Stimulated activated CD4-positive, alpha-beta T cell treated with anti-CD3 and anti-CD28 coated beads, TNF-alpha, amount 100 ng/mL, for 4 hours (primary cell): ENCODE data around the gene ITPR2.

ENCODE experiments used
- DNase-seq, 3 experiments: peaks; one replicate each; pipeline ENCODE4 v3.0.0-alpha.2; 2020; ENCODE audit warnings: low read depth in 3 of 3

ITPR2 gene

DNA sequence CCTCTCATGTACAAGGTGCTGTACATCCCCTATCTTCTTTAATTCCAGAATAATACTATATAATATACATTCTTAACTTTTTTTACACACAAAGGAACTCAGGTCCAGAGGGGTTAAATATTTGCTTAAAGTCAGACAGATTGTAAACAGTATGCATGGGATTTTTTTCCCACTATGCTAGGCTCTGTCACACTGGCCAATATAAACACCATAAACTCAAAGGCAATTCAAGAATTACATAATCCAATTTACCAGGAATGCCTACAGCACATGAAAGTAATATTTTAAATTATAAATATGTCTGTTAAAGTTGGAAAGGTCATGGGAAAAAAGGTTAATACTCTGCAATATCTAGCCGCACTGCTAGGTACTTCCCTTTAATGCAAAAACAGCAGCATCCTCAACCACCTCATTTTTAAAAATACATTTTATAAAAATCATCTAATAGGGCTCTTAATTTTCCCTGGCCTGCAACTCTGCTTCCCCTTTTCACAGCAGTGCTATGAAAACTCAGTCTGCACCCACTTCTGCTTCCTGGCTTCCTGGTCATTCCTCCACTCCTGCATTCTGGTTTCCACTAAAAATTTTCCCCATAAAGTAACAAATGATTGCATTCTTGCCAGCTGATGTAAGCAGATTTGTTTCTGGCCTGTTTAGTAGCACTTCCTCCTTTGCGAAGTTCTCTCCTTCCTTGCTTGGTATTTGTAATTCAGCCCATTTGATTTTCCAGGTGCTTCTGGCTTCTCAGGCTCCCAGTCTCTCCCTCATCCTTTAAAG, 128.1 kb downstream of the ITPR2 start:
- DNase-seq, result no peak

DNA sequence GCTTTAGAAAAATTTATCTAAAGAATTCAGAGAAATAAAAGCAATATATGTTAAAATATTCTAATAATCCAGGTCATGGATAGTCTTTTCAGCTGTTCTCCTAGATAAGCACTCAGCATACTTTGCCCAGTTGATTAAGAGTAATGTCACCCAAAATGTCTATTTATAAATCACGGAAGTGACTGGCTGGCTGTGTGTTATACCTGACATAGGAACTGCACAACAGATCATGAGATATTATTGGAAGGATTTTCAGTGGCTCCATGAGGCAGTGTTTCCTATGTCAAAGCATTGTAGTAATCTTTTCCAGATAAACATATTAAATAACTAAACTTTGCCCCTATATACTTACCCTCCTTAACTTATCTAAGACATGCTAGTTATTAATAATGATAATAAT, 128.8 kb downstream of the ITPR2 start:
- DNase-seq, result no peak

GRCh38 chr12:26702741-26703140, 130.3 kb downstream of the ITPR2 start:
- DNase-seq, result no peak

- DNase-seq, result no peak
Measured at GRCh38 chr12:26701604-26702215, 131.3 kb downstream of the ITPR2 start.

- DNase-seq, result no peak
Measured at GRCh38 chr12:26700430-26700829, 132.6 kb downstream of the ITPR2 start.

GRCh38 chr12:26699237-26699636, 133.8 kb downstream of the ITPR2 start:
- no peak for DNase-seq

- no peak for DNase-seq
Measured at GRCh38 chr12:26698186-26698585, 134.8 kb downstream of the ITPR2 start.

DNA sequence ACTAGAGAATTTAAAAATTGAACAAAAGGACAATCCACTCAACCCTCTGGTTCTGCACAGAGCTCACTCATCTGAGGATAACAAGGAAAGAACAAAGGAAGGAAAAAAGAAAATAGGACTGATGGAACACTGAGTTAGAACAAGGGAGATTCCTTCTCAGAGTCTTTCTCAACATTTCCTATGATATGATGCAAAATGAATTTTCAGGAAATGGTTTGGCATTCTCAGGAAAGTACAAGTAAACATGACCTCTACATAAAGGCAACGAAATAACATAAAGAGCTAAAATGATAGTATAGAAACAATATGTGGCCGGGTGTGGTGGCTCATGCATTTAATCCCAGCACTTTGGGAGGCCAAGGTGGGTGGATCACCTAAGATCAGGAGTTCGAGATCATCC, 135.8 kb downstream of the ITPR2 start:
- no peak for DNase-seq

DNA sequence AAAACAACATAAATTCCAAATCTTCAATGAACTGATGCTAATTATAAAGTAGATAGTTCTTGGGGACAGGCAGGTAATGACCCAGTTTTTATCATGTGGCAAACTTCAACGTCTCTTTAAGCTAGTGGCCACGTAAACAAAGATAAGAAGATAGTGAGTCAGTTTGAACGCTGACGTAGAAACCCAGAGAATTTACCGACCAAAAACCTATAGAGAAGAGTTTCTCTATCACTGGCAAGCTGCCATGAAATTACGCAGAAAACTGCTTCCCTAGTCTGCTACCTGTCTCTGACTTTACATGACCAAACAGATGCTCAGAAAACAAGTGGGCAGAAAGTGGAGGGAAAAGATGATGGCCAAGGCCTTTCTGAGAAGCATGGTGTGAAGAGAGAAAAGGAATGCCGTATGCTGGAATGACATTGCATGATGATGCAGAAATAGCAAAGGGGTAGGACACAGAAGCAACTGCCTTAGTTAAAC, 136.3 kb downstream of the ITPR2 start:
- DNase-seq, result no peak

GRCh38 chr12:26696048-26696612, 136.9 kb downstream of the ITPR2 start:
- DNase-seq, result no peak

DNA sequence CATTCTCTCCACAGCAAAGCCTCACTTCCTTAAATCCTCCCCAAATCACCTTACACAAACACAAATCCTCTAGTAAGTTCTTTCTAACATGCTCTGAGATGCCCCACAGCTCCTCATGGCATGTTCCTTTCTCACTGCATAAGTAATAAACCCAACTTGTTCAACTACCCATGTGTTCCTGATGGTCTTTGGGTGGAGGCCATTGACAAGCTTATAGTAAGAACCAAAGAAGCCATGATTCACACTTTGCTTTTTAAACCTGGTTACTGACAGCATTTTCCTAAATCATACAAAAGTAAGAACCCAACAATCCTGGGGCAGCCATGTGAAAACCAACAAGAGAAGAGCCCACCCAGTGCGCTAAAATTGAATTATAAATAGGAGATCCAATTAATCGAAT, 138.6 kb downstream of the ITPR2 start:
- DNase-seq, result no peak

GRCh38 chr12:26692407-26692806, 140.6 kb downstream of the ITPR2 start:
- DNase-seq, result no peak

DNA sequence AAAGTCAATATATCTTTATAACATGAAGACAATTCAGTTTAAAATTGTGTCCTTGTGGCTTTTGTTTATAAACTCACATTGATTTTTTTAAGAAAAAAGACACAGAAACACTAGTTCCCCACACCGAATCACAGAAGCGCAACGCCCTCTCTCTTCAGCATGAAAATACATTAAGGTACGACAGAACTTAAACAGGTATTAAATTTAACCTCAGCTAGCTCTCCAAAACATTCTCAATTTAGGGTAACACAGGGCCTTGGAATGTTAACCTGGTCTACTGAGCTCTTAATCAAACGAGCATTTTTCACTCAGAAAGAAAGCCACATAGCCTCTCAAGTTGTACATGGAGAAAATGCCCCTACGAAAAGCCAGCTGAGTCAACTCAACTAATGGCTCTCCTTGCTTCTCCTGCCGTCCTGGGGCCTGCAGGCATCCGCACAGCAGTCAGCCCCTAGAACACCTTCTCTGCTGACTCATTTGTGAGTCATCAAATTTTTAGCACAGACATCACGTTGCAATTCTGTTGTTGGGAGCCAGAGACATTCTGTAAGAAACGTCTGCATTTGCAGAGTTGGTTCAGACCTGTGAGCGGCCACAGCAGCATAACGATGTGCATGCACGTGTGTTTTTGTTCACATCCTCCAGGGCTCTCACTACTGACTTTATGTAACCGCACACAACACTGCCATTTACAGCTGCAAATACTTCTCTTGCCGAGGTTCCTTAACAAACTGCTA, 141.6 kb downstream of the ITPR2 start:
- DNase-seq, result no peak

DNA sequence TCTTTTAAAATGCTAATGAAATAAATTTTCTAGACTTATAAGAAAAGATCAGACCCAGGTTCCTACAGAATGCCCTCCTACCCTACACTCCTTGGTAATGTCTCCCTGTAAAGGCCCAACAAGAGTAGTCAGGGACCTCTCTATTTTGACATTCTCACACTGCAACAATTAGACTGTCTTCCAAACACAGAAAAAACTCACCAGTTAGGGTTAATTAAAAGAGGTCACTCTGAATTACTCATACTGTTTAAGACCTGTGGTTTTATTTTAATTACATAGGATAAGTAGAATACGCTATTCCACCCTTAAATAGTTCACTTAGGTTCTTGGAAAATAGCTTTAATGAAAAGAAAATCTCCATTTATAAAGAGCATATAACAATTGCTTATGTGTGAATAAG, 142.4 kb downstream of the ITPR2 start:
- no peak for DNase-seq

- no peak for DNase-seq
Measured at GRCh38 chr12:26689281-26689841, 143.6 kb downstream of the ITPR2 start.

- DNase-seq, result no peak
Measured at GRCh38 chr12:26688344-26688904, 144.6 kb downstream of the ITPR2 start.

DNA sequence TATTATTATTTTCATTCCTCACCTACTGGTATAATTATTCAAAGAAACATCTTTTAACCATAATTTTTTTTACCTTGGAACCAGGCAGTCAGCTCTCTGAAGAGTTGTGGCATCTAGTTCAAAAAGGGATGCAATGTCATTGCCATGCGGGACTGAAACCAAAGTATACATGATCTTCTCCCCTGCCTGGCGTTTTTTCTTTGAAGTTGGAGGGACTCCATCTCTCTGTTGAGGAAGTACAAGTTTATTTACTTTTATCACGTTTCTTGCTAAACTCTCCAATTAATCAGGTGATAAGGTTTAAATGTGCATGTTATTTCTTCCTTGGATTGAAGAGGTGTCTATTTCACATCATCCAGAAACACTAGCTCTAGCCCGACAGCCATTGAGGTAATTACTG, 146.6 kb downstream of the ITPR2 start:
- no peak for DNase-seq

- DNase-seq, result no peak
Measured at GRCh38 chr12:26684101-26684500, 148.9 kb downstream of the ITPR2 start.

DNA sequence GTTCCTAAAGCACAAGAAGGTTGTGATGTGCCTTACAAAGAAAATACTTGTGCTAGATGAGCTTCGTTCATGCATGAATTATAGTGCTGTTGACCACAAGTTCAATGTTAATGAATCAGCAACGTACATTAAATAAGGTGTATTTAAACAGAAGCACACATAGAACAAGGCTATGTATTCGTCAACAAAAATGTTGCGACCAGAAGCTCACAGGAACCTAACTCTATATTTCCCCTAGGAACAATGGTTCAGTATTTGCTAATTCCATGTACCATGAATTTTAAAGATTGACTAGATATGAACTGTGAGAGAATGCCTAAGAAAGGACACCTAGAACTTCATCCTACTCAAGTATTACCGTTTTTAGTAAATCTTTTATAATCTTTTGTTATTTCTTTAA, 149.6 kb downstream of the ITPR2 start:
- no peak for DNase-seq

DNA sequence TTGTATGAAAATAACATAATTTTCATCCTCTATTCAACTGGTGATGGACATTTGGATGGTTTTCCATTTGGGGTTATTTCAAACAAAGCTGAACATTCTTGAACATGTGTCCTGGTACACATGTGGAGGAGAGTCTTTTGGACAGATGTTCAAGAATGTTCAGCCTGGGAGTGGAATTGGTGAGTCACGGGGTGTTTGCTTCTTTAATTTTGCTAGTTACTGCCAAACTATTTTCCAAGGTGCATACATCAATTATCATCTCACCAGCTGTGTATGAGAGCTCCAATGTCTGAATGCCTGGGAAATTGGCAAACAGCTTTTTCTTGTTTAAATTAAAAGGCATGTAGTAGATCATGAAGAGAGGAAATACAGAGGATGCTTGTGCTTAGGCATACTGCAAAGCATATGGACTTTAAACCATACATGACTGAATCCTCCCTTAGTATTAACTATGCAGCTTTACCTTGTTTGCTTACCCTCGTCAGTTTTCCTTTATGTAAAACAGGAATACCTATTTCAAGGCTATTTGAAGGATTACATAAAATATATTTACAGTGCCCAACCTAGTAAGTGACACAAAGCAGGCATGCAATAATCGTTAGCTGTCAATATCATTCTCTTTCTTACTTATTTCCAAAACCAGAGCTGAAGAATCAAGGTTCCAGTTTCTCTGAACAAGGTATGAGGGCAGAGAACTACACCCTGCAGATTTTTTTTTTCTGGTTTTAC, 152.1 kb downstream of the ITPR2 start:
- no peak for DNase-seq
